ENCODE results near the gene ARMC10.

- no peak for TF ChIP-seq CTCF (IDR thresholded peaks at IDR 0.05; ENCODE audit: low read depth, low read length, missing input control)
- no peak for TF ChIP-seq RAD21 (IDR thresholded peaks at IDR 0.05)
- TF ChIP-seq TAF1 (conservative IDR thresholded peaks at IDR 0.05): no peak
- TF ChIP-seq JUND (IDR thresholded peaks at IDR 0.05): no peak
- TF ChIP-seq REST (IDR thresholded peaks at IDR 0.05): no peak
- no peak for TF ChIP-seq SP1 (IDR thresholded peaks at IDR 0.05)
- TF ChIP-seq FOXA1 (IDR thresholded peaks at IDR 0.05): no peak
- no peak for TF ChIP-seq MAX (IDR thresholded peaks at IDR 0.05)
Measured at GRCh38 chr7:103076764-103077163, 1.8 kb downstream of the ARMC10 start.

All from liver (tissue), 3 donors.